CD4-positive, alpha-beta memory T cell (primary cell): ENCODE results near the gene SLC34A3. TPM values are rescaled to one million over a fixed set of nuclear protein-coding genes. Genes with fewer than 3 reads are reported as not detected.
A peak's percentile ranks its signal among the peaks of the same experiment; 100 is the strongest.

Experiments used
- CTCF ChIA-PET: fragments of 350-600 bp; sonication (Branson Sonifier 250); formaldehyde crosslinking; loops from one replicate; lab custom pipeline; 2021; ENCODE audit warnings: inconsistent platforms; ENCODE audit not compliant: partially characterized antibody; lab: Charles Lee
- POLR2A ChIA-PET: fragments of 350-600 bp; sonication (Branson Sonifier 250); formaldehyde crosslinking; loops from one replicate; lab custom pipeline; 2021; ENCODE audit not compliant: partially characterized antibody; lab: Charles Lee
- DNase-seq, 5 donors: peaks; one replicate each; pipeline versions ENCODE4 v3.0.0 to v3.0.0-alpha.2; 2020 to 2022; ENCODE audit warnings: mixed read lengths in 1 of 5
- H3K27ac ChIP-seq: one replicate; pipeline ENCODE4 v1.7.0; 2013; ENCODE audit warnings: low read depth, low read length
- H3K27me3 ChIP-seq: 2 replicates; pipeline ENCODE4 v1.7.0; 2013; ENCODE audit warnings: mild to moderate bottlenecking, low read length, moderate library complexity; ENCODE audit not compliant: insufficient read depth
- H3K36me3 ChIP-seq: 2 replicates; pipeline ENCODE4 v1.7.0; 2013; ENCODE audit warnings: mild to moderate bottlenecking, low read length, moderate library complexity; ENCODE audit not compliant: insufficient read depth
- H3K4me1 ChIP-seq: 2 replicates; pipeline ENCODE4 v1.7.0; 2013; ENCODE audit warnings: mild to moderate bottlenecking, low read length, moderate library complexity; ENCODE audit not compliant: insufficient read depth
- H3K4me3 ChIP-seq, 2 donors: one replicate each; pipeline ENCODE4 v1.7.0; 2013; ENCODE audit warnings: low read length in 2 of 2, mild to moderate bottlenecking in 1 of 2
- H3K9me3 ChIP-seq, 2 donors: one replicate each; pipeline ENCODE4 v1.7.0; 2013; ENCODE audit warnings: low read length in 2 of 2, control low read depth in 1 of 2; ENCODE audit not compliant: control insufficient read depth in 1 of 2
- H3K27ac Mint-ChIP-seq, 7 donors: one replicate each; pipeline ENCODE4 v1.8.0; 2020 to 2021; ENCODE audit warnings: mixed read lengths in 7 of 7, mild to moderate bottlenecking in 6 of 7, inconsistent platforms in 3 of 7, moderate library complexity in 3 of 7
- H3K27me3 Mint-ChIP-seq, 2 donors: one replicate each; pipeline ENCODE4 v1.8.0; 2020 to 2021; ENCODE audit warnings: mixed read lengths in 2 of 2
- H3K36me3 Mint-ChIP-seq, 2 donors: one replicate each; pipeline ENCODE4 v1.8.0; 2020 to 2021; ENCODE audit warnings: mixed read lengths in 2 of 2, inconsistent platforms in 1 of 2, mild to moderate bottlenecking in 1 of 2
- H3K4me1 Mint-ChIP-seq, 4 donors: one replicate each; pipeline ENCODE4 v1.8.0; 2020 to 2021; ENCODE audit warnings: mixed read lengths in 4 of 4, mild to moderate bottlenecking in 1 of 4
- H3K4me3 Mint-ChIP-seq, 8 donors: one replicate each; pipeline ENCODE4 v1.8.0; 2020 to 2021; ENCODE audit warnings: mixed read lengths in 8 of 8, mild to moderate bottlenecking in 7 of 8, moderate library complexity in 6 of 8, inconsistent platforms in 3 of 8
- H3K9me3 Mint-ChIP-seq, 8 donors: one replicate each; pipeline ENCODE4 v1.8.0; 2020 to 2021; ENCODE audit warnings: mixed read lengths in 8 of 8, mild to moderate bottlenecking in 5 of 8, inconsistent platforms in 3 of 8, moderate library complexity in 1 of 8
- intact Hi-C: fragments of 100-400 bp; cut with micrococcal nuclease; formaldehyde crosslinking; loops from one replicate; pipeline ENCODE4 v1.15.1; 2023
- polyA plus RNA-seq, 2 donors: library from polyadenylated mRNA; unstranded; fragments of 300-500 nt; fragmentation: Illumina TruSeq; gene quantifications; one replicate each; pipeline ENCODE4 v1.2.3, GENCODE V29; 2021
- total RNA-seq, 2 experiments: library from RNA; stranded (reverse); gene quantifications; one replicate each; pipeline ENCODE4 v1.2.3, GENCODE V29; 2021

SLC34A3 gene
- total and polyA plus RNA-seq, 4 experiments from 2014 or later: not detected

DNA sequence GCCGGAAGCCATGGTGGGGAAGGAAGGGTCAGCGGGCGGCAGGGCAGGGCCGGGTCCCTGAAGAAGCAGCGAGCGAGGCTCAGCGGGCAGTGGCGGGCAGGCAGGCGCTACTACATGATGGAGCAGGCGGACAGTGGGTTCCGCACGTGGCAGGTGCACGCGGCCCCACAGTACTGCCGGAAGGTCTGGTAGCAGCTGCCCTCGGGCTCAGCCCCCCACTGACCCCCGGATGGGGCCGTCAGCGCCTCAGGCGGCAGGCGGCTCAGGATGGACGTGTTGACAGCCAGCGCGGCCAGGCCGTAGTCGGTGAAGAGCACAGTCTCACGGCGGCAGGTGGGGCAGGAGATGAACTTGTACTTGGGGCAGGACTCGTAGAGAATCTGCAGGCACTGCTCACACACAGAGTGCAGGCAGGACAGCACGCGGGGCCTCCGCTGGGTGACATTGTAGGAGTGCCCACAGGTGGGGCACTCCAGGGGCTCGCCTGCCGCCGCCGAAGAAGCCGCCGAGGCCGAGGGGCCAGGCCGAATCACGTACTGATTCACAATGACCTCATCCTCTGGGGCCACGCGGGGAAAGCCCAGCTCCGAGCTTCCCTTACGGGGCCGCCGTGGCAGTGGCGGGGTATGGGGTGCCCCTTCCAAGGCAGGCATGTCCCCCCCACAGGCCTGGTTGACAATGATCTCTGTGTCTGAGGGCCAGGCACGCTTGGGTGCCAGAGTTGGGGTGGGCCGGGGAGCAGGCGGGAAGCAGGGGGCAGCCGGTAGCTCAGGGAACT lies 10.2 kb upstream of the SLC34A3 start:
- Histone ChIP-seq H3K9me3 (no peaks in the 10 kb centered on the region), H3K4me1 (peaks cover 18% of the 10 kb centered on the region), H3K27ac (no peak overlapping the region), H3K36me3 (no peaks in the 10 kb centered on the region), H3K4me3 (no peak overlapping the region), H3K27me3 (no peaks in the 10 kb centered on the region)
- no peaks in the 10 kb centered on the region for H3K27me3 Mint-ChIP-seq
- ChIA-PET CTCF (interaction anchor here (0.9 kb wide), 1 partner anchor 32 kb away, joined by 3 read pairs; the partner anchor contains the start of genes ANAPC2 and SSNA1), POLR2A (interaction anchor here (1.1 to 6.8 kb wide), 6 partner anchors 14 to 91 kb away, joined by 3 to 61 read pairs (median 6); partner anchors contain the start of genes ANAPC2, NDOR1, SSNA1 and TMEM203)
- no peaks in the 10 kb centered on the region for H3K36me3 Mint-ChIP-seq
- H3K27ac Mint-ChIP-seq: peak overlapping the region in 2 of 7 donors; percentile 12 to 36
- no peaks in the 10 kb centered on the region for H3K9me3 Mint-ChIP-seq
- H3K4me1 Mint-ChIP-seq: peaks cover 0 to 14% (median 3%) of the 10 kb centered on the region in 4 donors
- DNase-seq: no peak
- intact Hi-C loops: loop anchor here (5.0 kb wide), 1 partner anchor 493 kb away; no protein-coding TSS in a partner anchor
- peak overlapping the region in 3 of 8 donors; percentile 9 to 52 (median 20) for H3K4me3 Mint-ChIP-seq

GRCh38 chr9:137221095-137221505 lies 9.6 kb upstream of the SLC34A3 start:
- H3K9me3 ChIP-seq: no peaks in the 10 kb centered on the region
- H3K36me3 Mint-ChIP-seq: no peaks in the 10 kb centered on the region
- no peaks in the 10 kb centered on the region for H3K9me3 Mint-ChIP-seq
- no peaks in the 10 kb centered on the region for H3K36me3 ChIP-seq
- DNase-seq: no peak
- ChIA-PET POLR2A (interaction anchor here (1.1 to 6.8 kb wide), 3 partner anchors 15 to 32 kb away, joined by 3 to 61 read pairs (median 54); partner anchors contain the start of genes ANAPC2, NDOR1, SSNA1 and TMEM203), CTCF (no interaction called here)
- H3K4me1 ChIP-seq: peaks cover 18% of the 10 kb centered on the region
- peaks cover 0 to 14% (median 3%) of the 10 kb centered on the region in 4 donors for H3K4me1 Mint-ChIP-seq
- intact Hi-C loops: loop anchor here (5.0 kb wide), 1 partner anchor 494 kb away; no protein-coding TSS in a partner anchor
- H3K4me3 Mint-ChIP-seq: peak overlapping the region in 1 of 8 donors; percentile 52
- no peak overlapping the region for H3K27ac ChIP-seq
- no peak overlapping the region for H3K27ac Mint-ChIP-seq
- no peak overlapping the region for H3K4me3 ChIP-seq
- no peaks in the 10 kb centered on the region for H3K27me3 ChIP-seq
- H3K27me3 Mint-ChIP-seq: no peaks in the 10 kb centered on the region

DNA sequence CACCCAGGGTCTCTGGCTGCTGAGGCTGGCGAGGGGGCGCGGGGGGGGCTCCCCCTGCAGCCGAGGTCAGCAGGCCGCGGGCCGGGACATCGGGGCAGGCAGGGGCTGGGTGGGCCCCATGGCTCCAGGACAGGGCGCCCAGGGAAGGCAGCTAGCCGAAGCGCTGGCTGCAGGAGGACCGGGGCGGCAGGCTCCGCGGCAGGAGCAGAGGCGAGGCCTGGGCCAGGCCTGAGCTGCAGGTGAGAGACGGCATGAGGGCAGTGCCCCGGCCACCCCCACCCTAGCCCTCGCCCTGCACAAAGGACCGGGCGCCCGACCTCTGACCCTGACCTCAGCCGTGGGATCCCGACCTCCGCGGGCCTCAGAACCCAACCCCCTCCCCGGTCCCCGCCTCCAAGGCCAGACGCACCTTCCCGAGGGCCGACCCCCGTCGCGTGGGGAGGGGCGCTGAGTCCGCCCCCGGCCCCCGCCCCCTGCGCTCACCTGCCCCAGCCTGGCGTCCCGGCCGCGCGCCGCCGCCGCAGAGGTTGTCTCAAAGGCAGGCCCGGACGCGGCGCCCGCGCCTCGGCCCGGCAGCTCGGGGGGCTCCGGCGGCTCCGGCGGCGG lies 9.1 kb upstream of the SLC34A3 start:
- H3K4me3 Mint-ChIP-seq: no peak overlapping the region
- POLR2A ChIA-PET: interaction anchor here (0.7 to 6.8 kb wide), 9 partner anchors 15 to 126 kb away, joined by 3 to 61 read pairs (median 30); partner anchors contain the start of genes ANAPC2, NDOR1, SSNA1 and TMEM203
- H3K9me3 Mint-ChIP-seq: no peaks in the 10 kb centered on the region
- Histone ChIP-seq H3K36me3 (no peaks in the 10 kb centered on the region), H3K4me3 (no peak overlapping the region), H3K9me3 (no peaks in the 10 kb centered on the region), H3K27ac (no peak overlapping the region), H3K27me3 (no peaks in the 10 kb centered on the region), H3K4me1 (peaks cover 18% of the 10 kb centered on the region)
- H3K27me3 Mint-ChIP-seq: no peaks in the 10 kb centered on the region
- CTCF ChIA-PET: interaction anchor here (2.5 kb wide), 1 partner anchor 15 kb away, joined by 12 read pairs; no protein-coding TSS in a partner anchor
- intact Hi-C loops: loop anchor here (2.0 to 5.0 kb wide), 2 partner anchors 93 to 494 kb away; no protein-coding TSS in a partner anchor
- no peak overlapping the region for H3K27ac Mint-ChIP-seq
- H3K4me1 Mint-ChIP-seq: peaks cover 0 to 14% (median 3%) of the 10 kb centered on the region in 4 donors
- DNase-seq: no peak
- H3K36me3 Mint-ChIP-seq: no peaks in the 10 kb centered on the region

DNA sequence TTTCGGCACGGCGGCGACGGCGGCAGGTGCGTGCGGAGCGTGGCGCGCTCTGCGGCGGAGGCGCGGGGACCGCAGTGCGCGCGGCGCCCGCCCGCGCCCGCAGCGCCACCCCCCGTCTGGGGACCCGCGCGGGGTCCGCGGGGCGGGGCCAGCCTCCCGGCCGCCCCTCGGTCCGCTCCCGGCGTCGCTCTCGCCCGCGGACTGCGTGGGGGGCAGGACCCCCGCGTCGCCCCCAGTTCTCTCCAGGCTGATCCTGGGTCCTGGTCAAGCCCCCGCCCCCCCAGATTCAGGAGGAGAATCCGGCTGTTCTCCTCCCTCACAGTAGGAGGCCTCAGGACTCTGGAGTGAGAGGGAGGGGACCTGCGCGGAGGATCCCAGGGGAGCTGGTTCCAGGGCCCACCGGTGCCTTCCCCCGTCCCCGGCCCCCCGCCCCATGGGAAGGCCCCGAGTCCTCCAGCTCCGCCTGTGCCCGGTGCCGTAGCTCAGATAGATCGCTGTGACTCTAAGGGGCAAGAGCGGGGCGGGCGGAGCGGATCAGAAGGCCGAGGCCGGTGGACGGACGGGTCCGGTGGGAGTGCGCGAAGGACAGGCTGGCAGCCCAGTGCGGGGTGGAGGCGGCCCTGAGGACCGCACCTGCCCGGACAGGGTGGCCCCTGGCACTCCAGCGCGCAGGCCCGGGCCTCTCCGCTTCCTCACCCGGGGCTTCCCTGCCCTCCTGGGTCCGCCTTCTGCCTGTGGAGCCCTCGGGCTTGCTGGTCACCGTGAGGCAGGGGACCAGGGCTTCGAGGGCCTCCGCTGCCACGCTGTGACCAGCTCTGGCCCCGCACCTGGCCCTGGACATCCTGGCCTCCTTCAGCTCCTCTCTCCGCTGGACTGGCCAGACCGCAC lies 8.3 kb upstream of the SLC34A3 start, which contains the start of gene RNF208:
RNF208 (minus strand) TSS at position 51 of the 888 bp plus-strand sequence. CDS start 1,028 bp downstream, outside the sequence.
- Mint-ChIP-seq H3K27me3 (no peaks in the 10 kb centered on the region), H3K4me1 (peaks cover 0 to 15% (median 3%) of the 10 kb centered on the region in 4 donors), H3K9me3 (no peaks in the 10 kb centered on the region), H3K36me3 (no peaks in the 10 kb centered on the region), H3K4me3 (peak within 1 kb of the TSS; percentile 62 to 84 (median 77)), H3K27ac (peak within 1 kb of the TSS in 6 of 7 donors; percentile 27 to 86 (median 66))
- Histone ChIP-seq H3K9me3 (no peaks in the 10 kb centered on the region), H3K4me3 (peak within 1 kb of the TSS in 1 of 2 donors; percentile 70), H3K27ac (peak within 1 kb of the TSS; percentile 59), H3K4me1 (peaks cover 18% of the 10 kb centered on the region), H3K36me3 (no peaks in the 10 kb centered on the region), H3K27me3 (no peaks in the 10 kb centered on the region)
- ChIA-PET CTCF (interaction anchor here (0.7 to 2.5 kb wide), 5 partner anchors 13 to 127 kb away, joined by 3 to 12 read pairs (median 6); partner anchors contain the start of genes SSNA1 and TUBB4B), POLR2A (interaction anchor here (0.7 to 6.8 kb wide), 19 partner anchors 14 to 431 kb away, joined by 3 to 61 read pairs (median 18); partner anchors contain the start of genes ANAPC2, CLIC3, EXD3 and MAN1B1)
- intact Hi-C loops: loop anchor here (1.0 to 5.0 kb wide), 12 partner anchors 14 to 495 kb away; partner anchors contain the start of genes ANAPC2, MAN1B1, NDOR1 and NELFB
- no peak for DNase-seq

- Mint-ChIP-seq H3K36me3 (no peaks in the 10 kb centered on the region), H3K4me1 (peaks cover 2 to 19% (median 6%) of the 10 kb centered on the region in 4 donors), H3K4me3 (peak overlapping the region; percentile 62 to 84 (median 77)), H3K9me3 (no peaks in the 10 kb centered on the region), H3K27ac (peak overlapping the region; percentile 42 to 87 (median 68)), H3K27me3 (peaks cover 2 to 3% of the 10 kb centered on the region in 2 donors)
- intact Hi-C loops: loop anchor here (1.0 to 5.0 kb wide), 12 partner anchors 13 to 496 kb away; partner anchors contain the start of genes ANAPC2, MAN1B1, NDOR1 and NELFB
- peak overlapping the region; percentile 66 to 85 for H3K4me3 ChIP-seq
- H3K27me3 ChIP-seq: no peaks in the 10 kb centered on the region
- POLR2A ChIA-PET: interaction anchor here (0.8 to 6.8 kb wide), 20 partner anchors 10 to 432 kb away, joined by 3 to 61 read pairs (median 13); partner anchors contain the start of genes ANAPC2, CLIC3, EXD3 and MAN1B1
- no peaks in the 10 kb centered on the region for H3K9me3 ChIP-seq
- peak overlapping the region; percentile 83 for H3K27ac ChIP-seq
- H3K4me1 ChIP-seq: peaks cover 18% of the 10 kb centered on the region
- no peaks in the 10 kb centered on the region for H3K36me3 ChIP-seq
- peak; percentile 96 to 99 (median 99) for DNase-seq
- CTCF ChIA-PET: interaction anchor here (0.7 to 2.5 kb wide), 7 partner anchors 12 to 128 kb away, joined by 3 to 12 read pairs (median 3); partner anchors contain the start of genes SSNA1 and TUBB4B
Observed at GRCh38 chr9:137223078-137223970, 7.4 kb upstream of the SLC34A3 start.
